Parathyroid adenoma (tissue), 2 donors: ENCODE data around the gene GULP1.

Experiments
- H2AFZ ChIP-seq: fragments of 300-600 bp; sonication (generic); one replicate; pipeline ENCODE4 v1.7.0; 2017; ENCODE audit warnings: antibody characterized with exemption, mild to moderate bottlenecking
- H3K27ac ChIP-seq: fragments of 300-600 bp; sonication (generic); one replicate; pipeline ENCODE4 v1.7.0; 2017
- H3K27me3 ChIP-seq: fragments of 300-600 bp; sonication (generic); one replicate; pipeline ENCODE4 v1.7.0; 2017; ENCODE audit warnings: low read length; ENCODE audit not compliant: control insufficient read depth, insufficient read depth
- H3K36me3 ChIP-seq: fragments of 300-600 bp; sonication (generic); one replicate; pipeline ENCODE4 v1.7.0; 2017; ENCODE audit warnings: low read length; ENCODE audit not compliant: control insufficient read depth, insufficient read depth
- H3K4me1 ChIP-seq: fragments of 300-600 bp; sonication (generic); one replicate; pipeline ENCODE4 v1.7.0; 2017; ENCODE audit warnings: control low read depth
- H3K4me2 ChIP-seq: fragments of 300-600 bp; sonication (generic); one replicate; pipeline ENCODE4 v1.7.0; 2017; ENCODE audit warnings: low read length
- H3K4me3 ChIP-seq: fragments of 300-600 bp; sonication (generic); one replicate; pipeline ENCODE4 v1.7.0; 2017; ENCODE audit warnings: low read depth, low read length
- H3K79me2 ChIP-seq: fragments of 300-600 bp; sonication (generic); one replicate; pipeline ENCODE4 v1.7.0; 2017; ENCODE audit warnings: control low read depth
- H3K9ac ChIP-seq: fragments of 300-600 bp; sonication (generic); one replicate; pipeline ENCODE4 v1.7.0; 2017; ENCODE audit warnings: mild to moderate bottlenecking
- H3K9me3 ChIP-seq: fragments of 300-600 bp; sonication (generic); one replicate; pipeline ENCODE4 v1.7.0; 2017; ENCODE audit warnings: low read length; ENCODE audit not compliant: control insufficient read depth
- TF ChIP-seq, protein P1 (sequence below): fragments of 300-600 bp; sonication (generic); IDR thresholded peaks from one replicate; pipeline ENCODE4 v1.7.0; 2017; ENCODE audit warnings: antibody characterized with exemption, mild to moderate bottlenecking
- donor health status: primary hyperparathyroidism.

Gene GULP1

GRCh38 chr2:188582211-188582610, 290.5 kb downstream of the GULP1 start:
- no peak overlapping the region for H3K27ac ChIP-seq
- H3K27me3 ChIP-seq: no peaks in the 10 kb centered on the region
- H3K4me1 ChIP-seq: no peaks in the 10 kb centered on the region
- no peaks in the 10 kb centered on the region for H3K79me2 ChIP-seq
- TF ChIP-seq, protein P1, sequence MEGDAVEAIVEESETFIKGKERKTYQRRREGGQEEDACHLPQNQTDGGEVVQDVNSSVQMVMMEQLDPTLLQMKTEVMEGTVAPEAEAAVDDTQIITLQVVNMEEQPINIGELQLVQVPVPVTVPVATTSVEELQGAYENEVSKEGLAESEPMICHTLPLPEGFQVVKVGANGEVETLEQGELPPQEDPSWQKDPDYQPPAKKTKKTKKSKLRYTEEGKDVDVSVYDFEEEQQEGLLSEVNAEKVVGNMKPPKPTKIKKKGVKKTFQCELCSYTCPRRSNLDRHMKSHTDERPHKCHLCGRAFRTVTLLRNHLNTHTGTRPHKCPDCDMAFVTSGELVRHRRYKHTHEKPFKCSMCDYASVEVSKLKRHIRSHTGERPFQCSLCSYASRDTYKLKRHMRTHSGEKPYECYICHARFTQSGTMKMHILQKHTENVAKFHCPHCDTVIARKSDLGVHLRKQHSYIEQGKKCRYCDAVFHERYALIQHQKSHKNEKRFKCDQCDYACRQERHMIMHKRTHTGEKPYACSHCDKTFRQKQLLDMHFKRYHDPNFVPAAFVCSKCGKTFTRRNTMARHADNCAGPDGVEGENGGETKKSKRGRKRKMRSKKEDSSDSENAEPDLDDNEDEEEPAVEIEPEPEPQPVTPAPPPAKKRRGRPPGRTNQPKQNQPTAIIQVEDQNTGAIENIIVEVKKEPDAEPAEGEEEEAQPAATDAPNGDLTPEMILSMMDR: no peak
- no peak overlapping the region for H3K4me2 ChIP-seq
- H3K36me3 ChIP-seq: no peaks in the 10 kb centered on the region
- H3K9ac ChIP-seq: no peak overlapping the region
- no peaks in the 10 kb centered on the region for H3K9me3 ChIP-seq
- no peak overlapping the region for H2AFZ ChIP-seq
- H3K4me3 ChIP-seq: no peak overlapping the region

- no peak overlapping the region for H2AFZ ChIP-seq
- TF ChIP-seq, protein P1: no peak
- no peaks in the 10 kb centered on the region for H3K79me2 ChIP-seq
- no peak overlapping the region for H3K4me2 ChIP-seq
- no peak overlapping the region for H3K9ac ChIP-seq
- no peaks in the 10 kb centered on the region for H3K27me3 ChIP-seq
- H3K4me1 ChIP-seq: no peaks in the 10 kb centered on the region
- H3K4me3 ChIP-seq: no peak overlapping the region
- H3K27ac ChIP-seq: no peak overlapping the region
- H3K9me3 ChIP-seq: no peaks in the 10 kb centered on the region
- no peaks in the 10 kb centered on the region for H3K36me3 ChIP-seq
Observed at GRCh38 chr2:188588235-188588634, 296.6 kb downstream of the GULP1 start.

DNA sequence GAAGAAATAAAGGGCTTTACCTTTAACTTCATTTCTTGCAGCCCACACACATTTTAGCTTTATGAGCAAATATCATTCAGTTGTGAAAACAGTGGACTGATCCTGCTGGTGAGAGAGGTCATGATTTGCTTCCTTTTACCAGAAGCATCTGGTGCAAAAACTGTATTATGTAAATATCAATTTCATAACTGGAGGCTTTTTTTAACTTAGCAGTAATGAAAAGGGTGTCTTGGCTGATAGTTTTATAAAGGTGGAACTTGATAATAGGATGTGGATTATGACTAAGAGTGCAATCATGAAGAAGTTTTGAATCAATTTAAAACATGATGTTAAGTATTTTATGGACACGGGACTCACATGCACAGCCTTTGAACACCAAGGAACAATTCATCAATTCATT, 304.4 kb downstream of the GULP1 start:
- Histone ChIP-seq H3K36me3 (no peaks in the 10 kb centered on the region), H3K27me3 (no peaks in the 10 kb centered on the region), H2AFZ (no peak overlapping the region), H3K4me3 (no peak overlapping the region), H3K4me2 (no peak overlapping the region), H3K4me1 (no peaks in the 10 kb centered on the region), H3K79me2 (no peaks in the 10 kb centered on the region), H3K9ac (no peak overlapping the region), H3K27ac (no peak overlapping the region), H3K9me3 (no peaks in the 10 kb centered on the region)
- TF ChIP-seq, protein P1: no peak

DNA sequence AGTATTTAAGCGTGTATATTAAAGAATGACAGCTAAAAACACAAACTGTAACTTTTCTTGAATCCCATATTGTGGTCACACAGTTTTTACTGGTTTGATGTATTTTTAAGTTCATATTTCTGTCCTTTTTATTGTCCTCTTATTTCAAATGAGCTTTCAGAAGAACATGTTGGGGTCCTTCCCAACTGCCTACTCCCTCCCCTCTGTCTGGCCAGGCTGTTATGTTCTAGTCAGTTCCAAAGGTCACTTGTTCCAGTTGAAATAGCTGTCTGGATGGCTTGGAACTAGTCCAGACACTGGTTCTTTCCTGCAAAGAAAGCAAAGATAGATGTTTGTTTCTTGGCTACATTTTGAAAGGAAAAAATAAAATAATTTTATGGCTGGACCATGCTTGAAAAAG, 306.9 kb downstream of the GULP1 start:
- no peaks in the 10 kb centered on the region for H3K4me1 ChIP-seq
- H3K4me2 ChIP-seq: no peak overlapping the region
- H3K36me3 ChIP-seq: no peaks in the 10 kb centered on the region
- no peaks in the 10 kb centered on the region for H3K79me2 ChIP-seq
- TF ChIP-seq, protein P1: no peak
- no peaks in the 10 kb centered on the region for H3K9me3 ChIP-seq
- H3K27me3 ChIP-seq: no peaks in the 10 kb centered on the region
- H3K4me3 ChIP-seq: no peak overlapping the region
- H2AFZ ChIP-seq: no peak overlapping the region
- no peak overlapping the region for H3K27ac ChIP-seq
- no peak overlapping the region for H3K9ac ChIP-seq

DNA sequence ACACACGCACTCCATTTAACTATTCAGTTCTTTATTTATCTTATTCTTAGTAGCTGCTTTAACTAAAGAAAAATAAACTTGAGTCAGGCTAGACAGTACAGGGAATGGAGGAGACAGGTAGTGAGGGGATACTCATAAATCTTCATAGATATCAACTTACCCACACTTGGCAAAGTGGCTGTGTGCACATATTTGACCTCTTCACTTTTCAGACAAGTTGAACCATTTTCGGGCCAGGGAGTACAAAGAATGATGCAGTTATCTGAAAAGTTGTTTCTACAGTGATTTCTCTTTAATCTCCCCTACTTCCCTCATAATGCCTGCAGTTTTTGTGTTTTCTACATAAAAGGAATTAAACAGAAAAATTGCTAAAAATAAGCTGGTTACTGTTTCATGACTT, 307.5 kb downstream of the GULP1 start:
- Histone ChIP-seq H3K27ac (no peak overlapping the region), H3K9me3 (no peaks in the 10 kb centered on the region), H2AFZ (no peak overlapping the region), H3K79me2 (no peaks in the 10 kb centered on the region), H3K4me2 (no peak overlapping the region), H3K36me3 (no peaks in the 10 kb centered on the region), H3K27me3 (no peaks in the 10 kb centered on the region), H3K4me1 (no peaks in the 10 kb centered on the region), H3K9ac (no peak overlapping the region), H3K4me3 (no peak overlapping the region)
- TF ChIP-seq, protein P1: no peak
